Measurements from ENCODE around the gene FLNC.

The FLNC gene

GRCh38 chr7:128885370-128886187, 55.4 kb downstream of the FLNC start:
- in situ Hi-C loops (cut with MboI; ENCODE audit: low pct_unique_long_range_greater_than_20kb, low sequenced_read_pairs) = no loop called here

GRCh38 chr7:128886391-128887168, 56.4 kb downstream of the FLNC start:
- no peak for DNase-seq
- in situ Hi-C loops (cut with MboI; ENCODE audit: low pct_unique_long_range_greater_than_20kb, low sequenced_read_pairs) = no loop called here

More at GRCh38 chr7:128885370-128886187, 55.4 kb downstream of the FLNC start:
- no peak for DNase-seq

- in situ Hi-C loops (cut with MboI; ENCODE audit: low pct_unique_long_range_greater_than_20kb, low sequenced_read_pairs) = no loop called here
- no peak for DNase-seq
These were observed 57.2 kb downstream of the FLNC start for GRCh38 chr7:128887169-128888038.

- in situ Hi-C loops (cut with MboI; ENCODE audit: low pct_unique_long_range_greater_than_20kb, low sequenced_read_pairs) = no loop called here
- DNase-seq = no peak
These were observed 58.0 kb downstream of the FLNC start for GRCh38 chr7:128888039-128888755.

- in situ Hi-C loops (cut with MboI; ENCODE audit: low pct_unique_long_range_greater_than_20kb, low sequenced_read_pairs) = no loop called here
These were observed 58.5 kb downstream of the FLNC start for GRCh38 chr7:128888756-128889095.

GRCh38 chr7:128889121-128889520, 58.9 kb downstream of the FLNC start:
- in situ Hi-C loops (cut with MboI; ENCODE audit: low pct_unique_long_range_greater_than_20kb, low sequenced_read_pairs) = no loop called here
- DNase-seq = no peak

More at GRCh38 chr7:128888756-128889095, 58.5 kb downstream of the FLNC start:
- DNase-seq = no peak

GRCh38 chr7:128890306-128891109, 60.3 kb downstream of the FLNC start:
- in situ Hi-C loops (cut with MboI; ENCODE audit: low pct_unique_long_range_greater_than_20kb, low sequenced_read_pairs) = no loop called here
- no peak for DNase-seq

GRCh38 chr7:128891110-128891941, 61.1 kb downstream of the FLNC start:
- DNase-seq = no peak
- in situ Hi-C loops (cut with MboI; ENCODE audit: low pct_unique_long_range_greater_than_20kb, low sequenced_read_pairs) = no loop called here

- DNase-seq = no peak
- in situ Hi-C loops (cut with MboI; ENCODE audit: low pct_unique_long_range_greater_than_20kb, low sequenced_read_pairs) = no loop called here
These were observed 61.7 kb downstream of the FLNC start for GRCh38 chr7:128891942-128892269.

GRCh38 chr7:128892521-128893250, 62.5 kb downstream of the FLNC start:
- no peak for DNase-seq
- in situ Hi-C loops (cut with MboI; ENCODE audit: low pct_unique_long_range_greater_than_20kb, low sequenced_read_pairs) = no loop called here

GRCh38 chr7:128893251-128894100, 63.3 kb downstream of the FLNC start:
- DNase-seq = no peak

GRCh38 chr7:128894101-128894440, 63.9 kb downstream of the FLNC start:
- in situ Hi-C loops (cut with MboI; ENCODE audit: low pct_unique_long_range_greater_than_20kb, low sequenced_read_pairs) = no loop called here
- DNase-seq = no peak

More at GRCh38 chr7:128893251-128894100, 63.3 kb downstream of the FLNC start:
- in situ Hi-C loops (cut with MboI; ENCODE audit: low pct_unique_long_range_greater_than_20kb, low sequenced_read_pairs) = no loop called here

- in situ Hi-C loops (cut with MboI; ENCODE audit: low pct_unique_long_range_greater_than_20kb, low sequenced_read_pairs) = no loop called here
- no peak for DNase-seq
These were observed 65.1 kb downstream of the FLNC start for GRCh38 chr7:128895320-128895719.

GRCh38 chr7:128899392-128899791, 69.2 kb downstream of the FLNC start:
- no peak for DNase-seq
- in situ Hi-C loops (cut with MboI; ENCODE audit: low pct_unique_long_range_greater_than_20kb, low sequenced_read_pairs) = no loop called here

- in situ Hi-C loops (cut with MboI; ENCODE audit: low pct_unique_long_range_greater_than_20kb, low sequenced_read_pairs) = no loop called here
- DNase-seq = no peak
These were observed 70.0 kb downstream of the FLNC start for GRCh38 chr7:128900237-128900636.

All from KBM-7 (cell line).